ENCODE measurements around the gene SEZ6L2. TPM values are rescaled to one million over a fixed set of nuclear protein-coding genes. Genes with fewer than 3 reads are reported as not detected.
A peak's percentile ranks its signal among the peaks of the same experiment; 100 is the strongest.
"Not testable (repeated sequence)": the region's sequence is repeated elsewhere in the genome, so short reads cannot be mapped to it uniquely, and the experiment has no call there.

The SEZ6L2 gene
- total RNA-seq, 1 donor from 2014 or later: 16.3 TPM

- TF ChIP-seq CTCF (IDR thresholded peaks at IDR 0.05): no peak
- peaks cover 23% of the 10 kb centered on the region for H3K27me3 Mint-ChIP-seq (ENCODE audit: low read depth)
- no peak overlapping the region for H3K27ac Mint-ChIP-seq (ENCODE audit: unreplicated experiment)
- no peaks in the 10 kb centered on the region for H3K9me3 Mint-ChIP-seq (ENCODE audit: low read depth)
- peaks cover 5% of the 10 kb centered on the region for H3K36me3 Mint-ChIP-seq (ENCODE audit: low read depth)
- peak; percentile 90 for DNase-seq (ENCODE audit: low spot score)
- H3K4me3 Mint-ChIP-seq (ENCODE audit: unreplicated experiment): no peak overlapping the region
- peaks cover 10% of the 10 kb centered on the region for H3K4me1 Mint-ChIP-seq (ENCODE audit: low read depth)
These were observed 26.0 kb downstream of the SEZ6L2 start for GRCh38 chr16:29873319-29873718.

- Mint-ChIP-seq H3K27ac (ENCODE audit: unreplicated experiment) (no peak overlapping the region), H3K4me3 (ENCODE audit: unreplicated experiment) (no peak overlapping the region), H3K9me3 (ENCODE audit: low read depth) (no peaks in the 10 kb centered on the region), H3K36me3 (ENCODE audit: low read depth) (no peaks in the 10 kb centered on the region), H3K4me1 (ENCODE audit: low read depth) (peaks cover 1% of the 10 kb centered on the region), H3K27me3 (ENCODE audit: low read depth) (peaks cover 11% of the 10 kb centered on the region)
- DNase-seq (ENCODE audit: low spot score): no peak
- no peak for TF ChIP-seq CTCF (IDR thresholded peaks at IDR 0.05)
These were observed 27.4 kb downstream of the SEZ6L2 start for GRCh38 chr16:29871822-29872546.

GRCh38 chr16:29869067-29869466 is 30.3 kb downstream of the SEZ6L2 start:
- H3K4me1 Mint-ChIP-seq (ENCODE audit: low read depth); H3K4me3 Mint-ChIP-seq (ENCODE audit: unreplicated experiment); DNase-seq (ENCODE audit: low spot score); H3K36me3 Mint-ChIP-seq (ENCODE audit: low read depth); H3K27ac Mint-ChIP-seq (ENCODE audit: unreplicated experiment); H3K27me3 Mint-ChIP-seq (ENCODE audit: low read depth); H3K9me3 Mint-ChIP-seq (ENCODE audit: low read depth): not testable (repeated sequence)

- H3K4me3 Mint-ChIP-seq (ENCODE audit: unreplicated experiment): no peak overlapping the region
- no peaks in the 10 kb centered on the region for H3K36me3 Mint-ChIP-seq (ENCODE audit: low read depth)
- peak; percentile 88 for DNase-seq (ENCODE audit: low spot score)
- no peak for TF ChIP-seq CTCF (IDR thresholded peaks at IDR 0.05)
- no peaks in the 10 kb centered on the region for H3K9me3 Mint-ChIP-seq (ENCODE audit: low read depth)
- peaks cover under 1% of the 10 kb centered on the region for H3K4me1 Mint-ChIP-seq (ENCODE audit: low read depth)
- H3K27ac Mint-ChIP-seq (ENCODE audit: unreplicated experiment): no peak overlapping the region
- no peaks in the 10 kb centered on the region for H3K27me3 Mint-ChIP-seq (ENCODE audit: low read depth)
These were observed 30.8 kb downstream of the SEZ6L2 start for GRCh38 chr16:29868396-29869009.

GRCh38 chr16:29864205-29864604 is 35.1 kb downstream of the SEZ6L2 start:
- no peak for TF ChIP-seq CTCF (IDR thresholded peaks at IDR 0.05)

GRCh38 chr16:29863669-29863984 is 35.7 kb downstream of the SEZ6L2 start:
- H3K27ac Mint-ChIP-seq (ENCODE audit: unreplicated experiment): peak overlapping the region; percentile 99
- H3K36me3 Mint-ChIP-seq (ENCODE audit: low read depth): peaks cover 9% of the 10 kb centered on the region
- DNase-seq (ENCODE audit: low spot score): no peak
- H3K4me1 Mint-ChIP-seq (ENCODE audit: low read depth): peaks cover 19% of the 10 kb centered on the region
- peak; percentile 38 for TF ChIP-seq CTCF (IDR thresholded peaks at IDR 0.05)
- H3K27me3 Mint-ChIP-seq (ENCODE audit: low read depth): no peaks in the 10 kb centered on the region
- peak overlapping the region; percentile 99 for H3K4me3 Mint-ChIP-seq (ENCODE audit: unreplicated experiment)
- H3K9me3 Mint-ChIP-seq (ENCODE audit: low read depth): no peaks in the 10 kb centered on the region

More at GRCh38 chr16:29864205-29864604, 35.1 kb downstream of the SEZ6L2 start:
- H3K4me3 Mint-ChIP-seq (ENCODE audit: unreplicated experiment): no peak overlapping the region
- no peak overlapping the region for H3K27ac Mint-ChIP-seq (ENCODE audit: unreplicated experiment)
- no peak for DNase-seq (ENCODE audit: low spot score)
- H3K36me3 Mint-ChIP-seq (ENCODE audit: low read depth): peaks cover 7% of the 10 kb centered on the region
- peaks cover 16% of the 10 kb centered on the region for H3K4me1 Mint-ChIP-seq (ENCODE audit: low read depth)
- no peaks in the 10 kb centered on the region for H3K9me3 Mint-ChIP-seq (ENCODE audit: low read depth)
- H3K27me3 Mint-ChIP-seq (ENCODE audit: low read depth): no peaks in the 10 kb centered on the region

Measured in chondrocyte (in vitro differentiated cells).